ENCODE results near the gene GNB5. TPM values are rescaled to one million over a fixed set of nuclear protein-coding genes. Genes with fewer than 3 reads are reported as not detected.

GNB5 gene
- total RNA-seq, 4 donors from 2014 or later = 0.60 to 12.7 (median 7.8) TPM

DNA sequence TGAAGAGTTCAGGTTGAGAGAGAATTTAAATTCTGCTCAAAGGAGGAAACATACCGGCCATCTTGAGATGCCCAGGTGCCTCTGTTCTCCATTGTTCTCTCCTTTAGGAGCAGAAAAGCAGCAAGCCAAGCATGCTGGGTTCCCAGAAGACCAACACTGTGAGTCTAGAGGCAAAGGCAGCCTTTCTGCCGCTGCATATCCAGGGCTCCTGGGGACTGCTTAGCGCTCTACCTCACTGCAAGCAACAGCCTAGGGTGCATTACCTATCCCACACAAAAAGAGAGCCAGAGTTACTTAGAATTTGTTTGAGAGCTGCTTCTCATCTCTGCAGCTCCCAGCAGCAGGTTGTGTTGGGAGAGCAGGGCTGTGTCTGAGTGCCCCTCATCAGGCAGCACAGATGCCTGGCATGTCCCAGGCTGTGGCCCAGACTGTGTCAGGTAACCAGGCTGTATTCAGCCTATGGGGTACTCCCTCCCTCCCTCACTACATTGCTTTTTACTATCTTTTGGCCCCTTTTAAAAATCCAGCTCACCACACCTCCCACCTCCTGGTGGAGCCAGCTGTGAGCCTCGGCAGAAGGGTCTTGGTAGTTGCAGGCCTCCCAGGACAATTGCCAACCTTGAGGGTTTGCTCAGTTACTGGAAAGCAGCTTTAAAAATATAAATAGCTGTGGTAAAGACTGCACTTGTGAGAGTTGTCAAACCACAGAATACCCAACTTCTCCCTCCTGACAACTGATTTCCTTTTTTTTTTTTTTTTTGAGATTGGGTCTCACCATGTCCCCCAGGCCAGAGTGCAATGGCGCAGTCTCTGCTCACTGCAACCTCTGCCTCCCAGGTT is 108.8 kb downstream of the GNB5 start:
- TF ChIP-seq, protein P1, sequence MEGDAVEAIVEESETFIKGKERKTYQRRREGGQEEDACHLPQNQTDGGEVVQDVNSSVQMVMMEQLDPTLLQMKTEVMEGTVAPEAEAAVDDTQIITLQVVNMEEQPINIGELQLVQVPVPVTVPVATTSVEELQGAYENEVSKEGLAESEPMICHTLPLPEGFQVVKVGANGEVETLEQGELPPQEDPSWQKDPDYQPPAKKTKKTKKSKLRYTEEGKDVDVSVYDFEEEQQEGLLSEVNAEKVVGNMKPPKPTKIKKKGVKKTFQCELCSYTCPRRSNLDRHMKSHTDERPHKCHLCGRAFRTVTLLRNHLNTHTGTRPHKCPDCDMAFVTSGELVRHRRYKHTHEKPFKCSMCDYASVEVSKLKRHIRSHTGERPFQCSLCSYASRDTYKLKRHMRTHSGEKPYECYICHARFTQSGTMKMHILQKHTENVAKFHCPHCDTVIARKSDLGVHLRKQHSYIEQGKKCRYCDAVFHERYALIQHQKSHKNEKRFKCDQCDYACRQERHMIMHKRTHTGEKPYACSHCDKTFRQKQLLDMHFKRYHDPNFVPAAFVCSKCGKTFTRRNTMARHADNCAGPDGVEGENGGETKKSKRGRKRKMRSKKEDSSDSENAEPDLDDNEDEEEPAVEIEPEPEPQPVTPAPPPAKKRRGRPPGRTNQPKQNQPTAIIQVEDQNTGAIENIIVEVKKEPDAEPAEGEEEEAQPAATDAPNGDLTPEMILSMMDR (IDR thresholded peaks at IDR 0.05) = no peak
- TF ChIP-seq POLR2A (IDR thresholded peaks at IDR 0.05) = no peak
- no peak for TF ChIP-seq EP300 (IDR thresholded peaks at IDR 0.05; ENCODE audit: low read depth)
- no peak for TF ChIP-seq POLR2AphosphoS5 (IDR thresholded peaks at IDR 0.05)
- H3K4me1 ChIP-seq = peaks cover 0 to 27% (median 4%) of the 10 kb centered on the region in 4 donors
- intact Hi-C loops (cut with DNase I; ENCODE audit: low total_unique reads) = no loop called here

GRCh38 chr15:52080706-52081392 is 110.3 kb downstream of the GNB5 start:
- no peak for TF ChIP-seq EP300 (IDR thresholded peaks at IDR 0.05; ENCODE audit: low read depth)
- TF ChIP-seq POLR2A (IDR thresholded peaks at IDR 0.05) = no peak
- TF ChIP-seq, protein P1 (IDR thresholded peaks at IDR 0.05) = no peak
- no peak for TF ChIP-seq POLR2AphosphoS5 (IDR thresholded peaks at IDR 0.05)
- no peak for DNase-seq
- H3K9me3 ChIP-seq = peaks cover 0 to under 1% of the 10 kb centered on the region in 2 donors
- H3K4me1 ChIP-seq = peaks cover 0 to 40% (median 10%) of the 10 kb centered on the region in 4 donors
- no peaks in the 10 kb centered on the region for H3K27me3 ChIP-seq
- no peak overlapping the region for H3K27ac ChIP-seq
- 87 to 98% methylated on average over 2 to 9 of the region's 9 CpGs for WGBS, 2 donors (ENCODE audit: low coverage in 1 of 2)
- in situ Hi-C loops (cut with MboI; ENCODE audit: low pct_ligation_motif_present in 1 of 4, low pct_unique_long_range_greater_than_20kb in 1 of 4, low sequenced_read_pairs in 3 of 4) = no loop called here
- intact Hi-C loops (cut with DNase I; ENCODE audit: low total_unique reads) = no loop called here
- H3K4me3 ChIP-seq = no peak overlapping the region
- no peaks in the 10 kb centered on the region for H3K36me3 ChIP-seq

More for the DNA sequence above, 108.8 kb downstream of the GNB5 start:
- H3K4me3 ChIP-seq = no peak overlapping the region
- peaks cover 9 to 12% of the 10 kb centered on the region in 2 donors for H3K9me3 ChIP-seq
- DNase-seq = no peak
- H3K36me3 ChIP-seq = no peaks in the 10 kb centered on the region
- in situ Hi-C loops (cut with MboI; ENCODE audit: low pct_ligation_motif_present in 1 of 4, low pct_unique_long_range_greater_than_20kb in 1 of 4, low sequenced_read_pairs in 3 of 4) = no loop called here
- WGBS, 2 donors (ENCODE audit: low coverage in 1 of 2) = 82 to 88% methylated on average over 2 to 5 of the region's 5 CpGs
- no peak overlapping the region for H3K27ac ChIP-seq
- H3K27me3 ChIP-seq = no peaks in the 10 kb centered on the region

DNA sequence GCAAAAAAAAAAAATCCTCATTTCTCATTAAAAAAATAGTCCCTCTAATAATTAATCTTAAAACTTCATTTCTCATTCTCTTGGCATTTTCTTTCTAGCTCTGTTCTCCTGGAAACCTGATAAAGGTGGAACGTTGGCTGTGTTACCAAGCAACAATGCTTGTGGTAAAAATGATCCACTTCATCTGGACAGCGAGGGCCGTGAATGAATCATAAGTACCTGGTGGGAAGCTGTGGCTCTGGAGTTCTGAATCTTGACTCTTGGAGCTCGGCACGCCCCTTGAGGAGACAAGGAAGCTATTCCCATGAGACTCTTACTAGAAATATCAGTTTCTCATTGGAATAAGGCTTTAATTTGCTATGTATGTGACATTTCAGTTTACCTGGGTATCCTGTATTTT is 111.2 kb downstream of the GNB5 start:
- peaks cover 0 to 40% (median 10%) of the 10 kb centered on the region in 4 donors for H3K4me1 ChIP-seq
- no peaks in the 10 kb centered on the region for H3K36me3 ChIP-seq
- H3K27me3 ChIP-seq = no peaks in the 10 kb centered on the region
- WGBS, 2 donors (ENCODE audit: low coverage in 1 of 2) = 76 to 89% methylated on average over 2 to 5 of the region's 5 CpGs
- no peaks in the 10 kb centered on the region for H3K9me3 ChIP-seq
- TF ChIP-seq EP300 (IDR thresholded peaks at IDR 0.05; ENCODE audit: low read depth) (no peak), POLR2A (IDR thresholded peaks at IDR 0.05) (no peak), POLR2AphosphoS5 (IDR thresholded peaks at IDR 0.05) (no peak)
- TF ChIP-seq, protein P1 (IDR thresholded peaks at IDR 0.05) = no peak
- no peak for DNase-seq
- in situ Hi-C loops (cut with MboI; ENCODE audit: low pct_ligation_motif_present in 1 of 4, low pct_unique_long_range_greater_than_20kb in 1 of 4, low sequenced_read_pairs in 3 of 4) = no loop called here
- H3K4me3 ChIP-seq = no peak overlapping the region
- intact Hi-C loops (cut with DNase I; ENCODE audit: low total_unique reads) = no loop called here
- H3K27ac ChIP-seq = no peak overlapping the region
